ENCODE data around the gene APMAP. TPM values are rescaled to one million over a fixed set of nuclear protein-coding genes. Genes with fewer than 3 reads are reported as not detected.

Gene APMAP
- total and polyA plus RNA-seq, 2 experiments from 2014 or later: 110 to 123 TPM

DNA sequence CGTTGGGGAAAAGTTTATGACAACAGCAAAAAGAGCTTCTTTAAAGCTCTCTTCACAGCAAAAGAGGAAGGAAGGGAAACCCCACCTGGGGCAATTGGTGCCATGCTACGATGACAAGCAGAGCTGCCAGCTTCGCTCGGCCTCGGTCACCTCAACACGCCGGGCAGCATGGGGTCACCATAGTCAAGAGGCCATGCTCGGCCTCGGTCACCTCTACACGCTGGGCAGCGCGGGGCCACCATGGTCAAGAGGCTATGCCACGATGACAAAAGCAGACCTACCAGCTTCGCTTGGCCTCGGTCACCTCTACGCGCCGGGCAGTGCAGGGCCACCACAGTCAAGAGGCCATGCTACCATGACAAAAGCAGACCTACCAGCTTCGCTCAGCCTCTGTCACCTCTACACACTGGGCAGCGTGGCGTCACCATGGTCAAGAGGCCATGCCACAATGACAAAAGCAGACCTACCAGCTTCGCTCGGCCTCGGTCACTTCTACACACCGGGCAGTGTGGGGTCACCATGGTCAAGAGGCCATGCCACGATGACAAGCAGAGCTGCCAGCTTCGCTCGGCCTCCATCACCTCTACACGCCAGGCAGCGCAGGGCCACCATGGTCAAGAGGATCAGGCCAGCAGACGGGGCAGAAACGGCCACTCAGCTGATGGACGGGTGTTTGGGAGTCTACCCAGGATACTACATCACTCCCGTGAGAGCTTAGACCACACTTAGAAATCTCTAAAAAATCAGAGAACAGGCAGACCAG, 12.1 kb downstream of the APMAP start:
- no peak for DNase-seq (ENCODE audit: low spot score)
- WGBS (ENCODE audit: low lambda C conversion rate, missing lambda C conversion rate): 97% methylated on average over 34 of the region's 34 CpGs
- no peak overlapping the region for H3K4me2 ChIP-seq
- H3K36me3 ChIP-seq (replicated peaks; ENCODE audit: insufficient read depth, low read depth): peaks cover 6% of the 10 kb centered on the region
- no peak for TF ChIP-seq EZH2 (IDR thresholded peaks at IDR 0.05; ENCODE audit: borderline replicate concordance)
- no peaks in the 10 kb centered on the region for H3K9me3 ChIP-seq (ENCODE audit: low read depth)
- no peaks in the 10 kb centered on the region for H3K27me3 ChIP-seq
- H3K79me2 ChIP-seq: peaks cover 15% of the 10 kb centered on the region
- no peaks in the 10 kb centered on the region for H3K9me2 ChIP-seq (replicated peaks; ENCODE audit: insufficient read depth)
- no peak overlapping the region for H2AFZ ChIP-seq
- H3K4me3 ChIP-seq: no peak overlapping the region
- no peaks in the 10 kb centered on the region for H4K20me1 ChIP-seq (ENCODE audit: insufficient read depth, poor library complexity, severe bottlenecking)
- H3K27ac ChIP-seq: no peak overlapping the region
- peaks cover 4% of the 10 kb centered on the region for H3K4me1 ChIP-seq (ENCODE audit: insufficient read depth)

DNA sequence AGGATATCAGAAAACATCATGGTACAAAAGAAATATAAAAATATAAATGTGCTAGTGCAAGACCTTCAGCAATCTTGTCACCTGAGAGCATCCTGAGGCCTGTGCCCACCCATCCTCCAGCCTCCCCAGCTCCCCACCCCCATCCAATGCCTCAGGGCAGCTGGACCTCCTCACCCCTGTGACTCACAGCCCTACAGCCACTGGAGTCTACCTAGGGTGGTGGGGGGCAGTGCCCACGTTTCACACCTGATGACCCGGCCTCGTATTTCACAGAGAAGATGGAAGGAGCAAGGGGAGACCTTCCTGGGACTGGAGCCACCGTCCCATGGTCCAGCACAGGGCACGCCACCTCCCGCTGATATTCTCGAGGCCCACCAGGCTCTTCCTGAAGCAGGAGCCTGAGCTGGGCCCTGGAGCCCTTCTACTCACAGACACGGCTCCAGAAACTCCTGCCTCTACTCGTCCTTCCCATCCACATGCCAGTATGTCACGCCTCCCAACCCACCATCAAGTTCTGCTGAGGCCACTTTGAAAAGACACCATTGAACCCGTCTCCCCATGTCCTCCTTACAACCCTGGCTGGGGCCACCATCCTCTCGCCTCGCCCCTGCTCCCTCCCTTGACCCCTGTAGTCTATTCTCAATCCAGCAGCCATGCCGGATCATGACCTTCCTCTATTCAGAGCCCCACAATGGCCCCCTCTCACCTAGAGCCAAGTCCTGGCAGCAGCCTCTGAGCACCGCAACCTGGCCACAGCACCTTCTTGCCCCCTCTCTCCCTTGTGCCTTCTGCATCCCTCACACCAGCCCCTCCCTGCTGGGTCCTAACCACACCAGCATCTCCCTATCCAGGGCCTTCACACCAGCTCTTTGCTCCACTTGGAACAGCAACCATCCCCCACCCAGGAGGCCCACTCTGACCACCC, 13.3 kb downstream of the APMAP start:
- no peak for DNase-seq (ENCODE audit: low spot score)
- Histone ChIP-seq H3K4me1 (ENCODE audit: insufficient read depth) (no peaks in the 10 kb centered on the region), H3K4me2 (no peak overlapping the region), H4K20me1 (ENCODE audit: insufficient read depth, poor library complexity, severe bottlenecking) (no peaks in the 10 kb centered on the region), H3K9me2 (replicated peaks; ENCODE audit: insufficient read depth) (no peaks in the 10 kb centered on the region), H3K36me3 (replicated peaks; ENCODE audit: insufficient read depth, low read depth) (peaks cover 6% of the 10 kb centered on the region), H3K27ac (no peak overlapping the region), H3K9me3 (ENCODE audit: low read depth) (no peaks in the 10 kb centered on the region), H2AFZ (no peak overlapping the region), H3K4me3 (no peak overlapping the region), H3K79me2 (peaks cover 17% of the 10 kb centered on the region), H3K27me3 (no peaks in the 10 kb centered on the region)
- TF ChIP-seq, protein P1, sequence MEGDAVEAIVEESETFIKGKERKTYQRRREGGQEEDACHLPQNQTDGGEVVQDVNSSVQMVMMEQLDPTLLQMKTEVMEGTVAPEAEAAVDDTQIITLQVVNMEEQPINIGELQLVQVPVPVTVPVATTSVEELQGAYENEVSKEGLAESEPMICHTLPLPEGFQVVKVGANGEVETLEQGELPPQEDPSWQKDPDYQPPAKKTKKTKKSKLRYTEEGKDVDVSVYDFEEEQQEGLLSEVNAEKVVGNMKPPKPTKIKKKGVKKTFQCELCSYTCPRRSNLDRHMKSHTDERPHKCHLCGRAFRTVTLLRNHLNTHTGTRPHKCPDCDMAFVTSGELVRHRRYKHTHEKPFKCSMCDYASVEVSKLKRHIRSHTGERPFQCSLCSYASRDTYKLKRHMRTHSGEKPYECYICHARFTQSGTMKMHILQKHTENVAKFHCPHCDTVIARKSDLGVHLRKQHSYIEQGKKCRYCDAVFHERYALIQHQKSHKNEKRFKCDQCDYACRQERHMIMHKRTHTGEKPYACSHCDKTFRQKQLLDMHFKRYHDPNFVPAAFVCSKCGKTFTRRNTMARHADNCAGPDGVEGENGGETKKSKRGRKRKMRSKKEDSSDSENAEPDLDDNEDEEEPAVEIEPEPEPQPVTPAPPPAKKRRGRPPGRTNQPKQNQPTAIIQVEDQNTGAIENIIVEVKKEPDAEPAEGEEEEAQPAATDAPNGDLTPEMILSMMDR (IDR thresholded peaks at IDR 0.05; ENCODE audit: poor library complexity): no peak
- no peak for TF ChIP-seq EZH2 (IDR thresholded peaks at IDR 0.05; ENCODE audit: borderline replicate concordance)
- no peak for TF ChIP-seq EZH2phosphoT487 (IDR thresholded peaks at IDR 0.05; ENCODE audit: low read depth, severe bottlenecking, unreplicated experiment)
- 96% methylated on average over 15 of the region's 15 CpGs for WGBS (ENCODE audit: low lambda C conversion rate, missing lambda C conversion rate)

DNA sequence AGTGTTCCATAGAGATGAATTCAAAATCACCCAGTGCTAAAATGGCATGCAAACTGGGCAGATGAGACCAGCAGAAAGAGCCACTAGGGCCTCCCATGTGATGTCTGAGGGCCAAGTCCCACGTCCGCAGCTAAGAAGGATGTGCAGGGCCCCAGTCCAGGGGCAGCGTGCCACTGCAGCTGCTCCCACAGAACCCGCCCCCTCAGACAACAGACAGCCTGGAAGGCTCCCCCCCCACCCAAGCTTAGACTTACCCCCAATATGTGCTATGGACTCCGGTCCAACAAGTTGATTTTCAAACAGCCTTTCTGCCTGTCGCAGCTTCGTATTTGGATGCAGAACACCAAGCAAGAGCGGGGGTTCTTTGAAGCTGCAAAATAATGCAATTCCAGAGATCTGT, 14.0 kb downstream of the APMAP start:
- DNase-seq (ENCODE audit: low spot score): no peak
- H2AFZ ChIP-seq: no peak overlapping the region
- WGBS (ENCODE audit: low lambda C conversion rate, missing lambda C conversion rate): over 99% methylated on average over 8 of the region's 8 CpGs
- H3K27ac ChIP-seq: no peak overlapping the region
- no peaks in the 10 kb centered on the region for H3K27me3 ChIP-seq
- H3K4me3 ChIP-seq: no peak overlapping the region
- no peaks in the 10 kb centered on the region for H3K9me3 ChIP-seq (ENCODE audit: low read depth)
- H4K20me1 ChIP-seq (ENCODE audit: insufficient read depth, poor library complexity, severe bottlenecking): no peaks in the 10 kb centered on the region
- no peaks in the 10 kb centered on the region for H3K9me2 ChIP-seq (replicated peaks; ENCODE audit: insufficient read depth)
- peaks cover 15% of the 10 kb centered on the region for H3K79me2 ChIP-seq
- no peaks in the 10 kb centered on the region for H3K4me1 ChIP-seq (ENCODE audit: insufficient read depth)
- H3K4me2 ChIP-seq: no peak overlapping the region
- peaks cover 6% of the 10 kb centered on the region for H3K36me3 ChIP-seq (replicated peaks; ENCODE audit: insufficient read depth, low read depth)
- TF ChIP-seq, protein P1 (IDR thresholded peaks at IDR 0.05; ENCODE audit: poor library complexity): no peak
- no peak for TF ChIP-seq EZH2 (IDR thresholded peaks at IDR 0.05; ENCODE audit: borderline replicate concordance)

DNA sequence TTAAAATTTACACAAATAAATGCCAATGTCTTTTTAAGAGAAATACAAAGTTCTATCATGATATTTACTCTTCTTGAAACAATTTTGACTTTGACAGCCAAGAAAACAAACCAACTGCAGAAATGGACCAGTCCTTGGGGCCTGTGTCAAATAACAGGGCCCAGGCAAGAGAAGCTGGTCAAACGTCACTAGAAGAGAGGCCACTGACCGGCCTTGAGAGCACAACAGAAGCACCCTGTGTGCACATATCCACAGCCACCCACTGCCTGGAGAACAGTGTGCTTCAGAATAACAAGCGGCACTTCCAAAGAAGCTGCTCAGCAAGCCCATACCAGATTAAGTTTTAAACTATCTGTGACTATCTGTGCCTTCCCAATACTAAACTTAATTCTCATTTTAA, 14.8 kb downstream of the APMAP start:
- TF ChIP-seq EZH2 (IDR thresholded peaks at IDR 0.05; ENCODE audit: borderline replicate concordance) (no peak), EZH2phosphoT487 (IDR thresholded peaks at IDR 0.05; ENCODE audit: low read depth, severe bottlenecking, unreplicated experiment) (no peak)
- TF ChIP-seq, protein P1 (IDR thresholded peaks at IDR 0.05; ENCODE audit: poor library complexity): no peak
- H3K4me1 ChIP-seq (ENCODE audit: insufficient read depth): no peaks in the 10 kb centered on the region
- H3K27ac ChIP-seq: no peak overlapping the region
- H3K4me2 ChIP-seq: no peak overlapping the region
- H3K9me2 ChIP-seq (replicated peaks; ENCODE audit: insufficient read depth): no peaks in the 10 kb centered on the region
- no peak overlapping the region for H2AFZ ChIP-seq
- no peaks in the 10 kb centered on the region for H3K27me3 ChIP-seq
- peaks cover 9% of the 10 kb centered on the region for H3K79me2 ChIP-seq
- H3K9me3 ChIP-seq (ENCODE audit: low read depth): no peaks in the 10 kb centered on the region
- H4K20me1 ChIP-seq (ENCODE audit: insufficient read depth, poor library complexity, severe bottlenecking): no peaks in the 10 kb centered on the region
- H3K36me3 ChIP-seq (replicated peaks; ENCODE audit: insufficient read depth, low read depth): peaks cover 6% of the 10 kb centered on the region
- WGBS (ENCODE audit: low lambda C conversion rate, missing lambda C conversion rate): 88% methylated on average over 3 of the region's 3 CpGs
- H3K4me3 ChIP-seq: no peak overlapping the region
- no peak for DNase-seq (ENCODE audit: low spot score)
